HepG2 (cell line): Measurements from ENCODE around the gene HYOU1. TPM values are rescaled to one million over a fixed set of nuclear protein-coding genes. Genes with fewer than 3 reads are reported as not detected.
A peak's percentile ranks its signal among the peaks of the same experiment; 100 is the strongest.

Experiments
- ATF7 ChIP-seq, 2 experiments: fragments of 450-650 bp in 1 of 2; sonication (generic) in 1 of 2; formaldehyde crosslinking in 1 of 2; IDR thresholded peaks; 2 replicates each; pipeline versions ENCODE4 v1.4.0 to v1.6.1; 2016 to 2020; ENCODE audit warnings: antibody characterized with exemption in 1 of 2, mild to moderate bottlenecking in 1 of 2, missing genetic modification reagents in 1 of 2
- CBX5 ChIP-seq: sonication (generic); formaldehyde crosslinking; IDR thresholded peaks from 2 replicates; pipeline ENCODE4 v1.4.0; 2020; ENCODE audit warnings: missing genetic modification reagents, borderline replicate concordance
- FOXO1 ChIP-seq: sonication (generic); formaldehyde crosslinking; IDR thresholded peaks from 2 replicates; pipeline ENCODE4 v1.4.0; 2020; ENCODE audit warnings: missing genetic modification reagents
- KLF15 ChIP-seq: sonication (generic); formaldehyde crosslinking; IDR thresholded peaks from 2 replicates; pipeline ENCODE4 v1.8.1; 2023; ENCODE audit warnings: borderline replicate concordance, mild to moderate bottlenecking, inconsistent platforms, missing genetic modification reagents, mixed read lengths
- NKX3-1 ChIP-seq: sonication (generic); formaldehyde crosslinking; IDR thresholded peaks from 2 replicates; pipeline ENCODE4 v1.5.0; 2020; ENCODE audit warnings: missing genetic modification reagents
- POLR2AphosphoS5 ChIP-seq: IDR thresholded peaks from 2 replicates; pipeline ENCODE4 v1.6.1; 2012; ENCODE audit warnings: low read depth, low read length
- RBM39 ChIP-seq: fragments of 200-400 bp; formaldehyde crosslinking; IDR thresholded peaks from one replicate; pipeline ENCODE4 v1.6.1; 2018; ENCODE audit warnings: antibody characterized with exemption, mild to moderate bottlenecking, low read depth, low read length; ENCODE audit not compliant: poor library complexity, severe bottlenecking
- RXRA ChIP-seq: sonication (generic); formaldehyde crosslinking; IDR thresholded peaks from 2 replicates; pipeline ENCODE4 v1.5.1; 2020; ENCODE audit warnings: missing genetic modification reagents
- TGIF2 ChIP-seq: IDR thresholded peaks from 2 replicates; pipeline ENCODE4 v1.6.1; 2016; ENCODE audit warnings: control low read depth, missing compliant biosample characterization
- ZNF274 ChIP-seq: sonication (generic); formaldehyde crosslinking; IDR thresholded peaks from 2 replicates; pipeline ENCODE4 v1.5.1; 2020; ENCODE audit warnings: mild to moderate bottlenecking, missing genetic modification reagents
- ZNF33A ChIP-seq: sonication (generic); formaldehyde crosslinking; IDR thresholded peaks from 2 replicates; pipeline ENCODE4 v1.5.1; 2020; ENCODE audit warnings: missing genetic modification reagents, mild to moderate bottlenecking, moderate library complexity, borderline replicate concordance
- ZNF577 ChIP-seq: sonication (generic); formaldehyde crosslinking; IDR thresholded peaks from 2 replicates; pipeline ENCODE4 v1.4.0; 2020; ENCODE audit warnings: mild to moderate bottlenecking, low read depth, missing genetic modification reagents, borderline replicate concordance
- ZNF780A ChIP-seq: sonication (generic); formaldehyde crosslinking; IDR thresholded peaks from 2 replicates; pipeline ENCODE4 v1.8.0; 2022; ENCODE audit warnings: mild to moderate bottlenecking, missing genetic modification reagents, moderate library complexity
- polyA plus RNA-seq, 8 experiments: library from polyadenylated mRNA; depleted of rRNA in 3 of 8; stranded (reverse) in 7 of 8; unstranded in 1 of 8; fragments of >200 nt; fragmentation: Illumina TruSeq in 4 of 8; extraction: Trizol in 4 of 8; gene quantifications; 2 replicates each; pipeline versions ENCODE4 v1.2.1 to v1.2.3, GENCODE V29; 2011 to 2016; ENCODE audit warnings: low read depth in 4 of 8, missing spikeins in 1 of 8, mixed read lengths in 1 of 8; ENCODE audit not compliant: insufficient read depth in 1 of 8
- total RNA-seq, 5 experiments: library from RNA; depleted of rRNA; stranded (reverse); fragments of >200 nt; fragmentation: Illumina TruSeq; extraction: Trizol; gene quantifications; 2 replicates each; pipeline ENCODE4 v1.2.3, GENCODE V29; 2016; ENCODE audit warnings: low read depth in 1 of 5
- TF ChIP-seq, protein P1 (sequence below): sonication (generic); formaldehyde crosslinking; IDR thresholded peaks from 2 replicates; pipeline ENCODE4 v1.4.0; 2020; ENCODE audit warnings: missing genetic modification reagents
- TF ChIP-seq, protein P2 (sequence below): sonication (generic); formaldehyde crosslinking; IDR thresholded peaks from 2 replicates; pipeline ENCODE4 v1.4.0; 2020; ENCODE audit warnings: missing genetic modification reagents, borderline replicate concordance
- TF ChIP-seq, protein P3 (sequence below): sonication (generic); formaldehyde crosslinking; IDR thresholded peaks from 2 replicates; pipeline ENCODE4 v1.5.0; 2020; ENCODE audit warnings: mild to moderate bottlenecking, missing genetic modification reagents, borderline replicate concordance
- TF ChIP-seq, protein P4 (sequence below): IDR thresholded peaks from 2 replicates; pipeline ENCODE4 v1.6.1; 2016

HYOU1 gene
- total and polyA plus RNA-seq, 2 of the 13 experiments (the other 11 are each of a cell fraction or from before 2014, with no cell fraction given), result 127 to 155 TPM

DNA sequence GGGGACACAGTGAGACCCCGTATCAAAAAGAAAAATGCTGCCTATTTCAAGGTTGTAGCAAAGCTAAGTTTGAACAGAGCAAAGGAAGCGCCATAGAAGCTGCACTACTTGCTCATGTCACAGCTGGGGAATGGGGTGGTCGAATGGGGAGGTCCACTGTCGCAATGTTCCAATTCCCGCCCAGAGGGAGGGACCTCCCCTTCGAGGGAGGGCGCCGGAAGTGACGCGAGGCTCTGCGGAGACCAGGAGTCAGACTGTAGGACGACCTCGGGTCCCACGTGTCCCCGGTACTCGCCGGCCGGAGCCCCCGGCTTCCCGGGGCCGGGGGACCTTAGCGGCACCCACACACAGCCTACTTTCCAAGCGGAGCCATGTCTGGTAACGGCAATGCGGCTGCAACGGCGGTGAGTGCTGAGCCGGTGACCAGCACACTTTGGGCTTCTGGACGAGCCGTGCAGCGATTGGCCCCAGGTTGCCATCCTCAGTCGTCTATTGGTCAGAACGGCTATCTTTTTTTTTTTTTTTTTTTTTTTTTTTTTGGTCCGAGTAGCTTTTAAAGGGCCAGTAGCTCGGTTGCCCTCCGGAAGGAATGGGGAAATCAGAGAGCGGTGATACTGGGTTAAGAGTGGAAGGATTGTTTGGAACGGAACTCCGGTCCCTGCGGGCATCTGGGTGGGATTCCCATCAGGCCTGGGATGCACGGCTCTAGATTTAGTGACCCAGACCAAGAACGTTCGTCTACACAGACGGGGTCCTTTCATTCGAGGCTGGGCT is 27.8 kb upstream of the HYOU1 start, which contains the start of gene HMBS (continued):
- no peak for TF ChIP-seq ZNF274
- no peak for TF ChIP-seq ATF7 (IDR thresholded peaks at IDR 0.05)
- TF ChIP-seq ATF7 (CRISPR knock-in tag; IDR thresholded peaks at IDR 0.05), result peak; percentile 57; the same call in 1 of the 2 replicates
- TF ChIP-seq ZNF577 (CRISPR knock-in tag), result 0 out of 2 replicates have a peak, but pooled peaks have one; percentile 45
- peak; percentile 80 for TF ChIP-seq POLR2AphosphoS5
- peak; percentile 39; the same call in 1 of the 2 replicates for TF ChIP-seq RXRA (CRISPR knock-in tag)
- 0 out of 2 replicates have a peak, but pooled peaks have one; percentile 22 for TF ChIP-seq KLF15 (CRISPR knock-in tag)
- TF ChIP-seq ZNF780A, result no peak
- peak; percentile 27; the same call in 1 of the 2 replicates for TF ChIP-seq NKX3-1 (CRISPR knock-in tag)
- TF ChIP-seq, protein P1, sequence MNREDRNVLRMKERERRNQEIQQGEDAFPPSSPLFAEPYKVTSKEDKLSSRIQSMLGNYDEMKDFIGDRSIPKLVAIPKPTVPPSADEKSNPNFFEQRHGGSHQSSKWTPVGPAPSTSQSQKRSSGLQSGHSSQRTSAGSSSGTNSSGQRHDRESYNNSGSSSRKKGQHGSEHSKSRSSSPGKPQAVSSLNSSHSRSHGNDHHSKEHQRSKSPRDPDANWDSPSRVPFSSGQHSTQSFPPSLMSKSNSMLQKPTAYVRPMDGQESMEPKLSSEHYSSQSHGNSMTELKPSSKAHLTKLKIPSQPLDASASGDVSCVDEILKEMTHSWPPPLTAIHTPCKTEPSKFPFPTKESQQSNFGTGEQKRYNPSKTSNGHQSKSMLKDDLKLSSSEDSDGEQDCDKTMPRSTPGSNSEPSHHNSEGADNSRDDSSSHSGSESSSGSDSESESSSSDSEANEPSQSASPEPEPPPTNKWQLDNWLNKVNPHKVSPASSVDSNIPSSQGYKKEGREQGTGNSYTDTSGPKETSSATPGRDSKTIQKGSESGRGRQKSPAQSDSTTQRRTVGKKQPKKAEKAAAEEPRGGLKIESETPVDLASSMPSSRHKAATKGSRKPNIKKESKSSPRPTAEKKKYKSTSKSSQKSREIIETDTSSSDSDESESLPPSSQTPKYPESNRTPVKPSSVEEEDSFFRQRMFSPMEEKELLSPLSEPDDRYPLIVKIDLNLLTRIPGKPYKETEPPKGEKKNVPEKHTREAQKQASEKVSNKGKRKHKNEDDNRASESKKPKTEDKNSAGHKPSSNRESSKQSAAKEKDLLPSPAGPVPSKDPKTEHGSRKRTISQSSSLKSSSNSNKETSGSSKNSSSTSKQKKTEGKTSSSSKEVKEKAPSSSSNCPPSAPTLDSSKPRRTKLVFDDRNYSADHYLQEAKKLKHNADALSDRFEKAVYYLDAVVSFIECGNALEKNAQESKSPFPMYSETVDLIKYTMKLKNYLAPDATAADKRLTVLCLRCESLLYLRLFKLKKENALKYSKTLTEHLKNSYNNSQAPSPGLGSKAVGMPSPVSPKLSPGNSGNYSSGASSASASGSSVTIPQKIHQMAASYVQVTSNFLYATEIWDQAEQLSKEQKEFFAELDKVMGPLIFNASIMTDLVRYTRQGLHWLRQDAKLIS (CRISPR knock-in tag), result 0 out of 2 replicates have a peak, but pooled peaks have one; percentile 34
- peak; percentile 88 for TF ChIP-seq RBM39
- TF ChIP-seq ZNF33A, result no peak
- TF ChIP-seq, protein P2, sequence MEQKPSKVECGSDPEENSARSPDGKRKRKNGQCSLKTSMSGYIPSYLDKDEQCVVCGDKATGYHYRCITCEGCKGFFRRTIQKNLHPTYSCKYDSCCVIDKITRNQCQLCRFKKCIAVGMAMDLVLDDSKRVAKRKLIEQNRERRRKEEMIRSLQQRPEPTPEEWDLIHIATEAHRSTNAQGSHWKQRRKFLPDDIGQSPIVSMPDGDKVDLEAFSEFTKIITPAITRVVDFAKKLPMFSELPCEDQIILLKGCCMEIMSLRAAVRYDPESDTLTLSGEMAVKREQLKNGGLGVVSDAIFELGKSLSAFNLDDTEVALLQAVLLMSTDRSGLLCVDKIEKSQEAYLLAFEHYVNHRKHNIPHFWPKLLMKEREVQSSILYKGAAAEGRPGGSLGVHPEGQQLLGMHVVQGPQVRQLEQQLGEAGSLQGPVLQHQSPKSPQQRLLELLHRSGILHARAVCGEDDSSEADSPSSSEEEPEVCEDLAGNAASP (CRISPR knock-in tag), result peak; percentile 53
- TF ChIP-seq, protein P3, sequence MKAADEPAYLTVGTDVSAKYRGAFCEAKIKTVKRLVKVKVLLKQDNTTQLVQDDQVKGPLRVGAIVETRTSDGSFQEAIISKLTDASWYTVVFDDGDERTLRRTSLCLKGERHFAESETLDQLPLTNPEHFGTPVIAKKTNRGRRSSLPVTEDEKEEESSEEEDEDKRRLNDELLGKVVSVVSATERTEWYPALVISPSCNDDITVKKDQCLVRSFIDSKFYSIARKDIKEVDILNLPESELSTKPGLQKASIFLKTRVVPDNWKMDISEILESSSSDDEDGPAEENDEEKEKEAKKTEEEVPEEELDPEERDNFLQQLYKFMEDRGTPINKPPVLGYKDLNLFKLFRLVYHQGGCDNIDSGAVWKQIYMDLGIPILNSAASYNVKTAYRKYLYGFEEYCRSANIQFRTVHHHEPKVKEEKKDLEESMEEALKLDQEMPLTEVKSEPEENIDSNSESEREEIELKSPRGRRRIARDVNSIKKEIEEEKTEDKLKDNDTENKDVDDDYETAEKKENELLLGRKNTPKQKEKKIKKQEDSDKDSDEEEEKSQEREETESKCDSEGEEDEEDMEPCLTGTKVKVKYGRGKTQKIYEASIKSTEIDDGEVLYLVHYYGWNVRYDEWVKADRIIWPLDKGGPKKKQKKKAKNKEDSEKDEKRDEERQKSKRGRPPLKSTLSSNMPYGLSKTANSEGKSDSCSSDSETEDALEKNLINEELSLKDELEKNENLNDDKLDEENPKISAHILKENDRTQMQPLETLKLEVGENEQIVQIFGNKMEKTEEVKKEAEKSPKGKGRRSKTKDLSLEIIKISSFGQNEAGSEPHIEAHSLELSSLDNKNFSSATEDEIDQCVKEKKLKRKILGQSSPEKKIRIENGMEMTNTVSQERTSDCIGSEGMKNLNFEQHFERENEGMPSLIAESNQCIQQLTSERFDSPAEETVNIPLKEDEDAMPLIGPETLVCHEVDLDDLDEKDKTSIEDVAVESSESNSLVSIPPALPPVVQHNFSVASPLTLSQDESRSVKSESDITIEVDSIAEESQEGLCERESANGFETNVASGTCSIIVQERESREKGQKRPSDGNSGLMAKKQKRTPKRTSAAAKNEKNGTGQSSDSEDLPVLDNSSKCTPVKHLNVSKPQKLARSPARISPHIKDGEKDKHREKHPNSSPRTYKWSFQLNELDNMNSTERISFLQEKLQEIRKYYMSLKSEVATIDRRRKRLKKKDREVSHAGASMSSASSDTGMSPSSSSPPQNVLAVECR (CRISPR knock-in tag), result peak; percentile 88
- TF ChIP-seq TGIF2 (CRISPR knock-in tag), result peak; percentile 87
- peak; percentile 38 for TF ChIP-seq FOXO1 (CRISPR knock-in tag)
- TF ChIP-seq, protein P4, sequence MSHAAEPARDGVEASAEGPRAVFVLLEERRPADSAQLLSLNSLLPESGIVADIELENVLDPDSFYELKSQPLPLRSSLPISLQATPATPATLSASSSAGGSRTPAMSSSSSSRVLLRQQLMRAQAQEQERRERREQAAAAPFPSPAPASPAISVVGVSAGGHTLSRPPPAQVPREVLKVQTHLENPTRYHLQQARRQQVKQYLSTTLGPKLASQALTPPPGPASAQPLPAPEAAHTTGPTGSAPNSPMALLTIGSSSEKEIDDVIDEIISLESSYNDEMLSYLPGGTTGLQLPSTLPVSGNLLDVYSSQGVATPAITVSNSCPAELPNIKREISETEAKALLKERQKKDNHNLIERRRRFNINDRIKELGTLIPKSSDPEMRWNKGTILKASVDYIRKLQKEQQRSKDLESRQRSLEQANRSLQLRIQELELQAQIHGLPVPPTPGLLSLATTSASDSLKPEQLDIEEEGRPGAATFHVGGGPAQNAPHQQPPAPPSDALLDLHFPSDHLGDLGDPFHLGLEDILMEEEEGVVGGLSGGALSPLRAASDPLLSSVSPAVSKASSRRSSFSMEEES (CRISPR knock-in tag), result peak; percentile 49
- TF ChIP-seq CBX5 (CRISPR knock-in tag), result no peak
